Esophagus squamous epithelium (tissue), 4 donors: Measurements from ENCODE around the gene TRMT44.

Experiments
- POLR2A ChIP-seq, 4 donors: fragments of 450-650 bp; IDR thresholded peaks; one replicate each; pipeline ENCODE4 v1.6.1; 2017; ENCODE audit warnings: antibody characterized with exemption in 4 of 4, mild to moderate bottlenecking in 4 of 4, moderate library complexity in 3 of 4
- TF ChIP-seq, protein P1 (sequence below), 6 experiments: fragments of 450-650 bp in 4 of 6; fragments of 200-600 bp in 2 of 6; sonication (generic) in 2 of 6; IDR thresholded peaks; one replicate each; pipeline ENCODE4 v1.5.1; 2016 to 2019; ENCODE audit warnings: antibody characterized with exemption in 6 of 6, mild to moderate bottlenecking in 4 of 6, moderate library complexity in 4 of 6

- no peak for TF ChIP-seq POLR2A (IDR thresholded peaks at IDR 0.05)
- TF ChIP-seq, protein P1, sequence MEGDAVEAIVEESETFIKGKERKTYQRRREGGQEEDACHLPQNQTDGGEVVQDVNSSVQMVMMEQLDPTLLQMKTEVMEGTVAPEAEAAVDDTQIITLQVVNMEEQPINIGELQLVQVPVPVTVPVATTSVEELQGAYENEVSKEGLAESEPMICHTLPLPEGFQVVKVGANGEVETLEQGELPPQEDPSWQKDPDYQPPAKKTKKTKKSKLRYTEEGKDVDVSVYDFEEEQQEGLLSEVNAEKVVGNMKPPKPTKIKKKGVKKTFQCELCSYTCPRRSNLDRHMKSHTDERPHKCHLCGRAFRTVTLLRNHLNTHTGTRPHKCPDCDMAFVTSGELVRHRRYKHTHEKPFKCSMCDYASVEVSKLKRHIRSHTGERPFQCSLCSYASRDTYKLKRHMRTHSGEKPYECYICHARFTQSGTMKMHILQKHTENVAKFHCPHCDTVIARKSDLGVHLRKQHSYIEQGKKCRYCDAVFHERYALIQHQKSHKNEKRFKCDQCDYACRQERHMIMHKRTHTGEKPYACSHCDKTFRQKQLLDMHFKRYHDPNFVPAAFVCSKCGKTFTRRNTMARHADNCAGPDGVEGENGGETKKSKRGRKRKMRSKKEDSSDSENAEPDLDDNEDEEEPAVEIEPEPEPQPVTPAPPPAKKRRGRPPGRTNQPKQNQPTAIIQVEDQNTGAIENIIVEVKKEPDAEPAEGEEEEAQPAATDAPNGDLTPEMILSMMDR (IDR thresholded peaks at IDR 0.05), result no peak
Observed at GRCh38 chr4:8431553-8431952, 9.0 kb upstream of the TRMT44 start.
